BLaER1 (cell line): ENCODE measurements around the gene ESF1.

Source experiments
- H3K27ac ChIP-seq: shearing (Covaris generic); formaldehyde crosslinking; 2 replicates; pipeline ENCODE4 v1.8.1; 2022
- H3K27me3 ChIP-seq: shearing (Covaris generic); formaldehyde crosslinking; 2 replicates; pipeline ENCODE4 v1.8.1; 2022
- H3K36me3 ChIP-seq: shearing (Covaris generic); formaldehyde crosslinking; 2 replicates; pipeline ENCODE4 v1.8.1; 2022
- H3K4me1 ChIP-seq: shearing (Covaris generic); formaldehyde crosslinking; 2 replicates; pipeline ENCODE4 v1.8.1; 2022
- H3K4me2 ChIP-seq: shearing (Covaris generic); formaldehyde crosslinking; 2 replicates; pipeline ENCODE4 v1.8.1; 2022
- H3K4me3 ChIP-seq: shearing (Covaris generic); formaldehyde crosslinking; 2 replicates; pipeline ENCODE4 v1.8.1; 2022
- H3K9ac ChIP-seq: shearing (Covaris generic); formaldehyde crosslinking; 2 replicates; pipeline ENCODE4 v1.8.1; 2022
- H3K9me3 ChIP-seq: shearing (Covaris generic); formaldehyde crosslinking; 2 replicates; pipeline ENCODE4 v1.8.1; 2022
- H4K20me1 ChIP-seq: shearing (Covaris generic); formaldehyde crosslinking; 2 replicates; pipeline ENCODE4 v1.8.1; 2022
- Cebpa-rat ChIP-seq: shearing (Covaris generic); IDR thresholded peaks from 2 replicates; pipeline ENCODE4 v1.8.1; 2022

The ESF1 gene

GRCh38 chr20:13685623-13686022 lies 99.1 kb downstream of the ESF1 start:
- no peak overlapping the region for H3K4me3 ChIP-seq
- TF ChIP-seq Cebpa-rat, result no peak
- no peak overlapping the region for H3K4me2 ChIP-seq
- no peaks in the 10 kb centered on the region for H3K36me3 ChIP-seq
- H3K9ac ChIP-seq, result no peak overlapping the region
- peaks cover 18% of the 10 kb centered on the region for H3K4me1 ChIP-seq
- H3K27me3 ChIP-seq, result no peaks in the 10 kb centered on the region
- H4K20me1 ChIP-seq, result no peaks in the 10 kb centered on the region
- no peak overlapping the region for H3K27ac ChIP-seq
- H3K9me3 ChIP-seq, result no peaks in the 10 kb centered on the region

- Histone ChIP-seq H4K20me1 (no peaks in the 10 kb centered on the region), H3K4me1 (peaks cover 18% of the 10 kb centered on the region), H3K27ac (no peak overlapping the region)
Measured at GRCh38 chr20:13684566-13685222, 100.0 kb downstream of the ESF1 start.

GRCh38 chr20:13683833-13684232 lies 100.9 kb downstream of the ESF1 start:
- H3K27ac ChIP-seq, result no peak overlapping the region
- no peaks in the 10 kb centered on the region for H4K20me1 ChIP-seq
- no peaks in the 10 kb centered on the region for H3K27me3 ChIP-seq
- peak overlapping the region; percentile 76 for H3K4me2 ChIP-seq
- no peaks in the 10 kb centered on the region for H3K36me3 ChIP-seq
- no peak overlapping the region for H3K4me3 ChIP-seq
- H3K4me1 ChIP-seq, result peaks cover 18% of the 10 kb centered on the region
- no peak for TF ChIP-seq Cebpa-rat
- H3K9ac ChIP-seq, result no peak overlapping the region
- no peaks in the 10 kb centered on the region for H3K9me3 ChIP-seq

More at GRCh38 chr20:13684566-13685222, 100.0 kb downstream of the ESF1 start:
- Histone ChIP-seq H3K27me3 (no peaks in the 10 kb centered on the region), H3K36me3 (no peaks in the 10 kb centered on the region), H3K9ac (no peak overlapping the region), H3K4me2 (peak overlapping the region; percentile 76), H3K4me3 (no peak overlapping the region), H3K9me3 (no peaks in the 10 kb centered on the region)
- no peak for TF ChIP-seq Cebpa-rat

- Histone ChIP-seq H3K36me3 (no peaks in the 10 kb centered on the region), H3K27ac (no peak overlapping the region), H3K4me2 (no peak overlapping the region), H3K4me3 (no peak overlapping the region), H4K20me1 (no peaks in the 10 kb centered on the region), H3K9me3 (no peaks in the 10 kb centered on the region), H3K27me3 (no peaks in the 10 kb centered on the region), H3K4me1 (peaks cover 18% of the 10 kb centered on the region), H3K9ac (no peak overlapping the region)
- no peak for TF ChIP-seq Cebpa-rat
Measured at GRCh38 chr20:13681248-13682125, 103.2 kb downstream of the ESF1 start.

- Histone ChIP-seq H3K9me3 (no peaks in the 10 kb centered on the region), H4K20me1 (no peaks in the 10 kb centered on the region), H3K4me1 (peaks cover 4% of the 10 kb centered on the region), H3K27me3 (no peaks in the 10 kb centered on the region), H3K36me3 (no peaks in the 10 kb centered on the region), H3K4me3 (no peak overlapping the region), H3K4me2 (no peak overlapping the region), H3K27ac (no peak overlapping the region), H3K9ac (no peak overlapping the region)
- no peak for TF ChIP-seq Cebpa-rat
Measured at GRCh38 chr20:13678944-13679343, 105.8 kb downstream of the ESF1 start.

DNA sequence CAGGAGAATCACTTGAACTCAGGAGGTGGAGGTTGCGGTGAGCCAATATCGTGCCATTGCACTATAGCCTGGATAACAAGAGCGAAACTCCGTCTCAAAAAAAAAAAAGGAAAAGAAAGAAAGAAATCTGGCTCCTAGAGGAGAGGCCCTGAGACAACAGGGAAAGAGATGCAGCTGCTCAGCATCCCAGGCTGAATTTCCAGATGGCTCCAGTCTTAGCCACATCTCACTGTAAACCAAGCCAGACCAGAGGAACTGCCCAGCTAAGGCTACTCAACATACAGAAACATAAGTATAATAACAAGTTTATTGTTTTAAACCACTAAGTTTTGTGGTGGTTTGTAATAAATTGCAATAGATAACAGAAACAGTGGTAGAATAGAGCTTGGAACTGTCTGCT lies 107.5 kb downstream of the ESF1 start:
- H3K4me1 ChIP-seq, result no peaks in the 10 kb centered on the region
- no peak overlapping the region for H3K4me3 ChIP-seq
- no peaks in the 10 kb centered on the region for H4K20me1 ChIP-seq
- no peak overlapping the region for H3K9ac ChIP-seq
- H3K9me3 ChIP-seq, result no peaks in the 10 kb centered on the region
- no peaks in the 10 kb centered on the region for H3K27me3 ChIP-seq
- no peak overlapping the region for H3K27ac ChIP-seq
- H3K4me2 ChIP-seq, result no peak overlapping the region
- H3K36me3 ChIP-seq, result no peaks in the 10 kb centered on the region
- TF ChIP-seq Cebpa-rat, result no peak

DNA sequence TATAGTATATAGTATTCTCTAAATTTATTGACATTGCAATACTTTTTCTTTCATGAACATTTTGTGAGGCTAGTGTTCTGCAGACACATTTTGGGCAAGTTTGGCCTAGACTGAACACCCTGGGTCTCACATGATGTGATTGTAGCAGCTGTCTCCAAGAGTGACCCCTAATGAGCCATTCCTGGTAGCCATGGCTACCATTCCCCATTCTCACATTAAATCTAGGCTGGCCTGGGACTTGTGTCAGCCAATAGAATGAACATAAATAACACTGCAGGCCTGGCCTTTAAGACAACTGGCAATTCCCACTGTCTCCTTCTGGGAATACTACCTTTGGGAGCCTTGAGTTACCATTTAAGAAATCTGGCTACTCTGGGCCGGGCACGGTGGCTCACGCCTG lies 108.0 kb downstream of the ESF1 start:
- no peak for TF ChIP-seq Cebpa-rat
- H4K20me1 ChIP-seq, result no peaks in the 10 kb centered on the region
- H3K4me2 ChIP-seq, result no peak overlapping the region
- no peaks in the 10 kb centered on the region for H3K27me3 ChIP-seq
- H3K9ac ChIP-seq, result no peak overlapping the region
- no peak overlapping the region for H3K27ac ChIP-seq
- no peaks in the 10 kb centered on the region for H3K36me3 ChIP-seq
- H3K4me3 ChIP-seq, result no peak overlapping the region
- H3K9me3 ChIP-seq, result no peaks in the 10 kb centered on the region
- no peaks in the 10 kb centered on the region for H3K4me1 ChIP-seq

DNA sequence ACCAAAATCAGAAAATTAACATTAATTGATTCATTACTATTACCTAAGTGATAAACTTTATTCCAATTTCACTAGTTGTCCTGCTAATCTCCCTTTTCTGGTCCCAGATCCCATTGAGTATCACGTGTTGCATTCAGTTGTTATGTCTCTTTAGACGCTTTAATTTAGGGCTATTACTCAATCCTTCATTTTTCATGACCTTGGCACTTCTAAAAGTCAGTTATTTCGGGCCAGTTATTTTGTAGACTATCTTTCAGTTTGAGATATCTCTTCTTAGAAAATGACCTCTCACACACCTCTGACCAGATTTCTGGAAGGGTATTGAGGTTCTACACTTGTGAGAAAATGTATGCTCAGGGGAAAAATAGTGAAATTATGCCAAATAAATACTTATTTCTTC lies 112.0 kb downstream of the ESF1 start:
- no peak overlapping the region for H3K4me2 ChIP-seq
- no peak for TF ChIP-seq Cebpa-rat
- H3K36me3 ChIP-seq, result no peaks in the 10 kb centered on the region
- no peaks in the 10 kb centered on the region for H4K20me1 ChIP-seq
- H3K9ac ChIP-seq, result no peak overlapping the region
- H3K27ac ChIP-seq, result no peak overlapping the region
- H3K9me3 ChIP-seq, result no peaks in the 10 kb centered on the region
- H3K4me1 ChIP-seq, result no peaks in the 10 kb centered on the region
- H3K27me3 ChIP-seq, result no peaks in the 10 kb centered on the region
- H3K4me3 ChIP-seq, result no peak overlapping the region

DNA sequence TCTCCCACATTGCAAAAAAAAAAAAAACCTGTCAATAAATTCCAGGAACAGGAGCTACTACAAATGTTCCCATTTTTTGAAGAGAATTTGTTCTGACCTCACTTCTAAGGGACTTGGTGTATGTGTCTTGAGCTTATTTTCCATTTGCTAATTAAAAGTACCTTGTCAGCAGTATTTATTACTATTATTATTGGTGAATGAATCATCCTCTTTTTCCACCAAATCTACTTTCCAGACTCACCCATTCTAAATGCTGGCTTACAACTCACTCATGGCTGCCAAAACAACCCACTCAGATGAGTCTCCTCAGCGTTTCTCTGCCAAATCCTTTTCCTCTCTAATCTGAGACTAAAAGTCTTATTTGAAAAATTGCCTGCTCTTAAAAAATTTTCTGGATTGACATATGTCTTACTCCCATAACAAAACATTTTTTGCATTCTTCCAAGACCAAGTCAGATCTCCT lies 112.8 kb downstream of the ESF1 start:
- H3K27ac ChIP-seq, result no peak overlapping the region

DNA sequence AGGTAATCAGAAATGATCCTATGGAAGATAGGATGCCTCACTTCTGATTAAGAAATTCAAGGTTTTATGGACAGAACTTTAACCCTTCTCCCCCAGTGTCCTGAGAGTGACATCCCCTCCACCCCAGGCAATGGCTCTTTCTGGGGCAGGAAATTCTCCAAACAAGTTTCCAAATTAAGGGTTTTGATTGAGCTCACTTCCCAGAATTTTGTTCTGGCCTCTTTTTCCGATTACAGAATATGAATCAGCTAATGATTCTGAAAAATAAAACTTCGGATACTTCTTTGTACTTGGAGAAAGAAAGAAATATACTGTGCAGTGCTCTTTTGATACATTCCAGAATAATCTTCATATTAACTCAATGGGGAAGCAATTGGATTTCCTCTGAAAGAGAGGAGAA lies 113.2 kb downstream of the ESF1 start:
- Histone ChIP-seq H3K4me1 (no peaks in the 10 kb centered on the region), H3K9ac (no peak overlapping the region), H3K4me2 (no peak overlapping the region), H3K4me3 (no peak overlapping the region), H3K27ac (no peak overlapping the region), H3K27me3 (no peaks in the 10 kb centered on the region), H4K20me1 (no peaks in the 10 kb centered on the region), H3K9me3 (no peaks in the 10 kb centered on the region), H3K36me3 (no peaks in the 10 kb centered on the region)
- TF ChIP-seq Cebpa-rat, result no peak

More for the DNA sequence above, 112.8 kb downstream of the ESF1 start:
- Histone ChIP-seq H3K4me3 (no peak overlapping the region), H3K9ac (no peak overlapping the region), H4K20me1 (no peaks in the 10 kb centered on the region), H3K27me3 (no peaks in the 10 kb centered on the region), H3K4me2 (no peak overlapping the region), H3K4me1 (no peaks in the 10 kb centered on the region), H3K36me3 (no peaks in the 10 kb centered on the region), H3K9me3 (no peaks in the 10 kb centered on the region)
- TF ChIP-seq Cebpa-rat, result no peak
